Measurements from ENCODE around the gene SIX6.

Gene SIX6

DNA sequence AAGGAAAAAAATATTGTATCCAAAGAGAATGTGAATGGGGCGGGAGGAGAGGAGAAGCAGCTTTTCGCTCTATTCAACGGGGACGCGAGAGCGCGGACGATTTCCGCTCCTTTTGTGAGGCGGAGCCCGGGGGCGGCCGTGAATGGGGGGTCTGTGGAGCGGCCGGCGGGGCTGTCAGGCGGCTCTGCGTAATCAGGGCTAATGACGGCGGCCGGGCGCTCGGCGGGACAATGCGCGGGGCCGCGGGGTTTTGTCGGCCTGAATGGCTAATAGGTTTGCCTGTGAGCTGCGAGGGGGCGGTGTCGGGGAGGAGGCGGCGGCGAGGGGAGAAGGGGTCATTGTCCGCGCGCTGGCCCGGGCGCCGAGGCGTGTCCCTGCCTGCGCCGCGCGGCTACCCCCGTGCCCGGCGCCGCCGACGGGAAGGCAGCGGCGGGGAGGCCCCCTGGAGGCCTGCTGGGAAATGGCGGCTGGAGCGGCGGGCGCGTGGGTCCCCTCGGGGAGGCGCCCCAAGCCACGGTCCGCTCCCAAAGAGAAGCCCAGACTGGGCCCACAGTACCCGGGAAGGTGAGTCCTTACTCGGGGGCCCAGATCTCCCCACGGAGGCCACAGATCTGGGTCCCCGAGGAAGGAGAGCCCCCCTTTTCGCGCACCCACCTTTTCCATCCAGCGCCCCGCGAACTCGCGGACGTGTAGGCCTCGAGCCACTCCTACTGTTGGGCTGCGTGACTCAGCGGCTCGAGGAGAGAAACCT, 6.0 kb downstream of the SIX6 start:
- Histone ChIP-seq H3K36me3 (replicated peaks) (no peaks in the 10 kb centered on the region), H3K4me3 (ENCODE audit: low read depth, low read length) (peak overlapping the region; percentile 39), H3K27me3 (replicated peaks) (peaks cover 65% of the 10 kb centered on the region), H3K27ac (no peak overlapping the region)
- TF ChIP-seq, protein P1, sequence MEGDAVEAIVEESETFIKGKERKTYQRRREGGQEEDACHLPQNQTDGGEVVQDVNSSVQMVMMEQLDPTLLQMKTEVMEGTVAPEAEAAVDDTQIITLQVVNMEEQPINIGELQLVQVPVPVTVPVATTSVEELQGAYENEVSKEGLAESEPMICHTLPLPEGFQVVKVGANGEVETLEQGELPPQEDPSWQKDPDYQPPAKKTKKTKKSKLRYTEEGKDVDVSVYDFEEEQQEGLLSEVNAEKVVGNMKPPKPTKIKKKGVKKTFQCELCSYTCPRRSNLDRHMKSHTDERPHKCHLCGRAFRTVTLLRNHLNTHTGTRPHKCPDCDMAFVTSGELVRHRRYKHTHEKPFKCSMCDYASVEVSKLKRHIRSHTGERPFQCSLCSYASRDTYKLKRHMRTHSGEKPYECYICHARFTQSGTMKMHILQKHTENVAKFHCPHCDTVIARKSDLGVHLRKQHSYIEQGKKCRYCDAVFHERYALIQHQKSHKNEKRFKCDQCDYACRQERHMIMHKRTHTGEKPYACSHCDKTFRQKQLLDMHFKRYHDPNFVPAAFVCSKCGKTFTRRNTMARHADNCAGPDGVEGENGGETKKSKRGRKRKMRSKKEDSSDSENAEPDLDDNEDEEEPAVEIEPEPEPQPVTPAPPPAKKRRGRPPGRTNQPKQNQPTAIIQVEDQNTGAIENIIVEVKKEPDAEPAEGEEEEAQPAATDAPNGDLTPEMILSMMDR (IDR thresholded peaks at IDR 0.05; ENCODE audit: low read depth, low read length, missing control alignments) = peak; percentile 37
- no peak for DNase-seq
- in situ Hi-C loops (cut with HindIII; ENCODE audit: low pct_ligation_motif_present, low sequenced_read_pairs) = no loop called here

DNA sequence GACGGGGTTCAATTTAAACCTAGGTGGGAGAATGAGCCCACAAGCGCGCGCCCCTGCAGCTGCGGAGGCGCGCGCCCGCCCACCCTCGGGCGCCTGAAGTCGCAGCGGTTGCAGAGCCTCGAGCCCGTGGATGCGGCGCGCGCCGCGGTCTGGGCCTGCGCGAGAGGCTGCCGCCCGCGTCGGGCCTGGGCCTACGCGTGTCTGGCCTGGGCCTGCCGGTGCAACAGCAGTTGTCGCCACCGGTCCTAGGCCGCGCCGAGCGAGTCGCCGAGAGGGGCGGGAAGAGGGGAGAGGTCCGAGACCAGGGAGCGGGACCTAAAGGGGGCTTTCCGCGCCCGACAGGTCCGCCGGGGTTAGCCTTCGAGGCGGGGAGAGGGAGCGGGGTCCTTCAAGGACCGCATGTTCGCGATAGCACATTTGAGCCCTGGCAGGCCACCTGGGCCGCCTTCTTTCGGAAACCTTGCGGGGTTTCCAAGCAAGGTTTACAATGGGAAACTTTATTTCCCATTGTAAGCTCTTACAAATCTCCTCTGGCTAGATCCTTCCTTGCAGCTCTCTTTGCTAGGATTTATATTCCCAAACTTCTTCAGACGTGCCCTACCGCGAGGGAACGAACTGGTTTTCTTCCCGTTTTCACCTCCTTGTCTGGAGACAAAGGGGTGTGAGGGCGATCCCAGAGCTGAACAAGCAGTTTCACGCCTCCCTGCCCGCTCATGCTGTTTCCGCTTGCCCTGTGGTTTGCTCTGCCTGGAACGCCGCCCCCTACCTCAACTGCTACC, 6.8 kb downstream of the SIX6 start:
- H3K27me3 ChIP-seq (replicated peaks) = peaks cover 58% of the 10 kb centered on the region
- TF ChIP-seq, protein P1 (IDR thresholded peaks at IDR 0.05; ENCODE audit: low read depth, low read length, missing control alignments) = no peak

DNA sequence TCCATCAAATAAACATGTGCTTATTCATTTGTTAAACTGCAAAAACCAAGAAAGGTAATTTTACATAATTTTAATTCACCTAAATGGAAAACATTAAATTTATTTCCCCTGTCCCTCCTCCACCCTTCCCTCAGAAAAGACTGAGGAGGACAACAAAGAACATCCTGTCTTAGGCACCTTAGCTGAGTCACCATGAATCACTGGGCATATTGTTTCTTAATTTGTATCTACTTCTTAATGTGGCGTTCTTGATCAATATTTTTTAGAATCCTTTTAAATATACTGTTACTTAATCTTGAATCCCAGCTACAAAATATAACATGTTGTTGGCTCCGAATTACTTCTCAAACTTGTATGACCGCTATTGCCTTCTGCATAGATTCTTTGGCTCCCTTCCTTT, 23.5 kb downstream of the SIX6 start:
- in situ Hi-C loops (cut with HindIII; ENCODE audit: low pct_ligation_motif_present, low sequenced_read_pairs) = no loop called here

More for the DNA sequence above, 6.8 kb downstream of the SIX6 start:
- Histone ChIP-seq H3K36me3 (replicated peaks) (no peaks in the 10 kb centered on the region), H3K4me3 (ENCODE audit: low read depth, low read length) (no peak overlapping the region), H3K27ac (no peak overlapping the region)
- DNase-seq = no peak
- in situ Hi-C loops (cut with HindIII; ENCODE audit: low pct_ligation_motif_present, low sequenced_read_pairs) = no loop called here

DNA sequence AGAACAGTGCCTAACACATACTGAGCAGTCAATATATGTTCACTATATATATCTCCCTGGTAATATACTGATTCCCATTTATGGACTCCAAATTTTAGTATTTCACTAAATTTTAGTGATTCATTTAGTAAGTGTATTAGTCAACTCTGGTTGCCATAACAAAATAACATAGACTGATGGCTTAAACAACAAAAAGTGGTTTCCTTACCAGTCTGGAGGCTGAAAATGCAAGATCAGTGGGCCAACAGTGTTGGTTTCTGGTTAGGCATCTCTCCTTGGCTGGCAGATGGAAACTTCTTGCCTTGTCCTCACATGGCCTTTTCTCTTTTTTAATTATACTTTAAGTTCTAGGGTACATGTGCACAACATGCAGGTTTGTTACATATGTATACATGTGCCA, 28.7 kb downstream of the SIX6 start:
- in situ Hi-C loops (cut with HindIII; ENCODE audit: low pct_ligation_motif_present, low sequenced_read_pairs) = no loop called here
- no peak overlapping the region for H3K27ac ChIP-seq
- DNase-seq = no peak
- no peaks in the 10 kb centered on the region for H3K36me3 ChIP-seq (replicated peaks)
- peaks cover 2% of the 10 kb centered on the region for H3K27me3 ChIP-seq (replicated peaks)
- TF ChIP-seq, protein P1 (IDR thresholded peaks at IDR 0.05; ENCODE audit: low read depth, low read length, missing control alignments) = no peak
- H3K4me3 ChIP-seq (ENCODE audit: low read depth, low read length) = no peak overlapping the region

More for the DNA sequence above, 23.5 kb downstream of the SIX6 start:
- H3K27ac ChIP-seq = no peak overlapping the region
- no peak overlapping the region for H3K4me3 ChIP-seq (ENCODE audit: low read depth, low read length)
- peaks cover 2% of the 10 kb centered on the region for H3K27me3 ChIP-seq (replicated peaks)
- no peak for DNase-seq
- TF ChIP-seq, protein P1 (IDR thresholded peaks at IDR 0.05; ENCODE audit: low read depth, low read length, missing control alignments) = no peak
- H3K36me3 ChIP-seq (replicated peaks) = no peaks in the 10 kb centered on the region

DNA sequence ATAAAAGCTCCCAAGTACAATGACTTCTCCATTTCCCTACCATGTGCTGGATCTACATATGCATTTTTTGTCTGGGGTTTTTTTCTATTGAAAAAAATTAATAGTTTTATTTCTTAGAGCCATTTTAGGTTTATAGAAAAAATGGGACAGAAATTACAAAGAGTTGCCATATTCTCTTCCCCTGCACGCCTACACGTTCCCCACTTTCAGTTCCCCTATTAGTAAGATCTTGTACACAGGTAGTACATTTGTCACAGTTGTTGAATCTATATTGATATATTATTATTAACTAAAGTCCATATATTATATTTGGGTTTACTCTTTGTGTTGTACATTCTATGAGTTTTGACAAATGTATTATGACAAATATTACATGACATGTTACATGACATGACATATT, 35.7 kb downstream of the SIX6 start:
- in situ Hi-C loops (cut with HindIII; ENCODE audit: low pct_ligation_motif_present, low sequenced_read_pairs) = no loop called here
- DNase-seq = no peak
- Histone ChIP-seq H3K27ac (no peak overlapping the region), H3K27me3 (replicated peaks) (no peaks in the 10 kb centered on the region), H3K4me3 (ENCODE audit: low read depth, low read length) (no peak overlapping the region), H3K36me3 (replicated peaks) (no peaks in the 10 kb centered on the region)
- TF ChIP-seq, protein P1 (IDR thresholded peaks at IDR 0.05; ENCODE audit: low read depth, low read length, missing control alignments) = no peak
